ENCODE measurements around the gene DNAI4.
"Not testable (repeated sequence)": the region's sequence is repeated elsewhere in the genome, so short reads cannot be mapped to it uniquely, and the experiment has no call there.

Gene DNAI4

DNA sequence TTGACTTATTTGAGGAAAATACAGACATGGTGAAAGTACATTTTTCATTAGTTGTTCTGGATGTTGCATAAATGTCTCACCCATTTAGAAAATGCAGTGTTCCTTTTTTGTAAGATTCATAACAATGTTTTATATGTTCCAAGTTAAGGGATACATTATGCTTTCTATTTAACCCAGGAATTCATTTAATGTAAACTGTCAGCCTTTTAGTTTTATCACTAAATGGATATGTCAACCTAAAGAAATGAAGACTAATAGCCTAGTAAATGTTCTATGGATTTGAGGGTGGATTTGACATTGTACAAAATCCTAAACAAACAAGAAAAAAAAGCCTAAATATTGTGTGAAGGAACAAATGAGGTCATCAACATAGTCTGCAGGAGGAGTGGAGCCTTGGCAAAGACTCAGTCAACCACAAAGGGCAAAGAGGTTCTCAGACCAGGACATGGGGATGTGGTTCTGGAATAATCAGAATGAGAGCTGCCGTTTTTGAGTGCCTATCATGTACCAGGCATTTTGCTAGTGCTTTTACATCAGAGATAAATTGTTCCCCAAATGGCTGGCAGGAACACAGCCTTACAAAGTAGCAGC, 114.8 kb downstream of the DNAI4 start:
- TF ChIP-seq POLR2AphosphoS5 (IDR thresholded peaks at IDR 0.05; ENCODE audit: low read depth, low read length): no peak
- TF ChIP-seq TAF1 (IDR thresholded peaks at IDR 0.05; ENCODE audit: borderline replicate concordance, low read depth, low read length): no peak
- TF ChIP-seq POLR2A (IDR thresholded peaks at IDR 0.05; ENCODE audit: low read depth, low read length): no peak
- DNase-seq (ENCODE audit: insufficient read length) (no peak), FAIRE-seq (no peak)

DNA sequence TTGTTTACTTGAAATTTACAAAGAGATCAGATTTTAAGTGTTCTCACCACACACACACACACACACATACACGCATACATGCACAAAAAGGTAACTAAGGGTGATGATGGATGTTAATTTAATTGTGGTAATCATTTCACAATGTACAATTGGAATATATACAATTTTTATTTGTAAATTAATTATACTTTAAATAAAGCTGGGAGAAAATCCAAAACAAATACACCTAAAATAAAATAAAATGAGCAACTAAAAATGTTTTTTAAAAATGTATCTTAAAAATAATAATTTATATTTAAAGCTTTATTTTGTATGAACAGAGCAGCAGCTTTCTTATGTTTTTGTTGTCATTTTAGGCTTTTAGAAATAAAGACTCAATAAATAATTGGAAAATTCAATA, 115.4 kb downstream of the DNAI4 start:
- FAIRE-seq (no peak), DNase-seq (ENCODE audit: insufficient read length) (no peak)
- TF ChIP-seq POLR2A (IDR thresholded peaks at IDR 0.05; ENCODE audit: low read depth, low read length): no peak
- TF ChIP-seq POLR2AphosphoS5 (IDR thresholded peaks at IDR 0.05; ENCODE audit: low read depth, low read length): no peak
- no peak for TF ChIP-seq TAF1 (IDR thresholded peaks at IDR 0.05; ENCODE audit: borderline replicate concordance, low read depth, low read length)

DNA sequence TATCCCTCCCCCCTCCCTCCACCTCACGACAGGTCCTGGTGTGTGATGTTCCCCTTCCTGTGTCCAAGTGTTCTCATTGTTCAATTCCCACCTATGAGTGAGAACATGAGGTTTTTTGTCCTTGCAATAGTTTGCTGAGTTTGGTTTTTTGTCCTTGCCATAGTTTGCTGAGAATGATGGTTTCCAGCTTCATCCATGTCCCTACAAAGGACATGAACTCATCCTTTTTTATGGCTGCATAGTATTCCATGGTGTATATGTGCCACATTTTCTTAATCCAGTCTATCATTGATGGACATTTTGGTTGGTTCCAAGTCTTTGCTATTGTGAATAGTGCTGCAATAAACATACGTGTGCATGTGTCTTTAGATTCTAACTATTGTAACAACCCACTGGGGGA, 128.8 kb downstream of the DNAI4 start:
- FAIRE-seq; DNase-seq (ENCODE audit: insufficient read length): not testable (repeated sequence)

DNA sequence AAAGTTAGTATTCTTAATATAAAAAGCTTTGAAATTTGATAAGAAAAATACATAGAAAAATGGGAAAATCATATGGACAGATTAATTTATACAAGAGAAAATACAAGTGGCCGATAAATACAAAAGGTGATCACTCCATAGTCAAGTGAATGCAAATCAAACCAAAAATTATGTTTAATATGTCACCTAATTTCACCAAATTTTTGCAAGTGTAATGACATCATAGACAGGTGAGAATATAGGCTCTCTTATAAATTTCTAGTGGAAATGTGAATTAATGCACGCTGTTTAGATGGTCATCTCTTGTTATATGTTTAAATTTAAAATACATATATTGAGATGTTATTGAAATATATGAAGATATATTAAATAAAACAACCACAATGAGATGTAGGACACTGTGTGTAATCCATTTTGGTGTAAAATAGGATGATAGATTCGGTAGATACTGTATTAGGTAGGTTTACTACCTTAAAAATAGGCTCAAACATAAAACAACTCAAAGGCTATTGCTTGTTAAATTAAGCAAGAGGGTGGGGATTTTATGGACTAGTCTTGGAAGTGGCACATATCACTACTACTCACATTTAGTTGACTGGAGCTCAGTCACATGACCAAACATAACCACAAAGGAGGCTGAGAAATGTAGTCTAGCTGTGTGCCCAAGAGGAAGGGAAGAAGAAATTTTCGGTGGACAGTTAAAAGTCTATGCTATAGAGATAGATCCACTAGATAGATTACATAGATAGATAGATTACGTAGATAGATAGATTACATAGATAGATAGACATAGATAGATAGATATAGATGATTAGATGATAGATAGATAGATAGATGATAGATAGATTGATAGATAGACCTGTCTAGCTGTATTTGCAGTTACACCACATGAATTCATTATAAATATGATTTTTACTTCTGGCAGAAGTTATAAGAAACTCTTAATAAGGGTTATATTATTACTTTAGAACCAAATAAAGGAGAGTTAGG, 132.7 kb downstream of the DNAI4 start:
- FAIRE-seq (peak; percentile 62), DNase-seq (ENCODE audit: insufficient read length) (no peak)
- TF ChIP-seq POLR2AphosphoS5 (IDR thresholded peaks at IDR 0.05; ENCODE audit: low read depth, low read length) (no peak), TAF1 (IDR thresholded peaks at IDR 0.05; ENCODE audit: borderline replicate concordance, low read depth, low read length) (no peak), POLR2A (IDR thresholded peaks at IDR 0.05; ENCODE audit: low read depth, low read length) (no peak)

DNA sequence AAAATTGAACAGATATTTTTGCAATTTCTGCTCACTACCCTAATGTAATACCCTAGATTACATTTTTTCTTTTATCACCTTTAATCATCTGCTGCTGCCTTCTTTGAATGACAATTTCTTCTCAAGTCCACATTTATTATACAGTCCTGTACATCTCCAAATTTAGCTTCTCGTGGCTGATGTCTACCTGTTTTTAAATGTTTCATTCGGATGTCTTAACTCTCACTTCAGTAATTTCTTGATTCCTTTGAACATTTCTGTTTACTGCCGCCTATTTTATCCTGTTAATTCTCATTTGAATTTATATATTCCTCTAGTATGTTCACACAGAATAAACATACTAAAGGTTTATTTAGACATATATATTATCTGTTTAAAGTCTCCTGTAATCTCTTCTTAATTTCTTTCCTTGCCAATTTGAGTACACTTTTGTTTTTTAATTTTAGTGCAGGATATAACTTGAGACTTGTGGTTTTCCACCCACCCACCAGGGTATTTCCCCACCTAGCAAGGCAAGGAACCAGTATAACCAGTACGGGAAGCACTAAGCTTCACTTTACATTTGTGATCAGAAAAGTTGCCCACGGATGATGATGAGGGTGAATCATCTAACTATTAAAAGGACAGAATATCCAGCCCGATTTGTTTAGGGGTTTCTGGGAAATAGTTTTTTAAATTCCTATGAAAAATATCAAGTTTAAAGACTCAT, 136.3 kb downstream of the DNAI4 start:
- FAIRE-seq: peak; percentile 82
- no peak for DNase-seq (ENCODE audit: insufficient read length)
- TF ChIP-seq POLR2A (IDR thresholded peaks at IDR 0.05; ENCODE audit: low read depth, low read length): no peak
- no peak for TF ChIP-seq TAF1 (IDR thresholded peaks at IDR 0.05; ENCODE audit: borderline replicate concordance, low read depth, low read length)
- no peak for TF ChIP-seq POLR2AphosphoS5 (IDR thresholded peaks at IDR 0.05; ENCODE audit: low read depth, low read length)

DNA sequence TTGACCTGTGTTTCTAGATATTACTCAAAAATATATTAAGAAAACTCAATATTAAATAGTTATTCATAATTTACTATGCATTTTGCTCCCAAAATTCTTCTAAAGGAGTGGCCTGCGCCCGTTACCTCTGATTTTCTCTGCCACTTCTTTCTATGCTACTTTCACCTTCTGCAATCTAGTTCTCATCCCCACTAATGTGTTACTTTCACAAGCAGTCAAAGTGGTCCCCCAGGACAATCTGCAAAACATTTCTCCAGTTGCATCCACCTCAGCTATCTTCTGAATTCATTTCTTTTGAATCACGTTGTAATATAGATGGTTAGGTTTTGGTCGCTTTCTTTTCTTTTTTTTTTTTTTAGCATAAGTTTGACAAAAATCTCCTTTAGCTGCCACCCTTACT, 137.0 kb downstream of the DNAI4 start:
- FAIRE-seq (no peak), DNase-seq (ENCODE audit: insufficient read length) (no peak)
- TF ChIP-seq TAF1 (IDR thresholded peaks at IDR 0.05; ENCODE audit: borderline replicate concordance, low read depth, low read length): no peak
- no peak for TF ChIP-seq POLR2AphosphoS5 (IDR thresholded peaks at IDR 0.05; ENCODE audit: low read depth, low read length)

DNA sequence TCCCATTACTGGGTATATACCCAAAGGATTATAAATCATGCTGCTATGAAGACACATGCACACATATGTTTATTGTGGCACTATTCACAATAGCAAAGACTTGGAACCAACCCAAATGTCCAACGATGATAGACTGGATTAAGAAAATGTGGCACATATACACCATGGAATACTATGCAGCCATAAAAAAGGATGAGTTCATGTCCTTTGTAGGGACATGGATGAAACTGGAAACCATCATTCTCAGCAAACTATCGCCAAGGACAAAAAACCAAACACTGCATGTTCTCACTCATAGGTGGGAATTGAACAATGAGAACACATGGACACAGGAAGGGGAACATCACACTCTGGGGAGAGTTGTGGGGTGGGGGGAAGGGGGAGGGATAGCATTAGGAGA, 138.9 kb downstream of the DNAI4 start:
- not testable (repeated sequence) for DNase-seq (ENCODE audit: insufficient read length); FAIRE-seq

DNA sequence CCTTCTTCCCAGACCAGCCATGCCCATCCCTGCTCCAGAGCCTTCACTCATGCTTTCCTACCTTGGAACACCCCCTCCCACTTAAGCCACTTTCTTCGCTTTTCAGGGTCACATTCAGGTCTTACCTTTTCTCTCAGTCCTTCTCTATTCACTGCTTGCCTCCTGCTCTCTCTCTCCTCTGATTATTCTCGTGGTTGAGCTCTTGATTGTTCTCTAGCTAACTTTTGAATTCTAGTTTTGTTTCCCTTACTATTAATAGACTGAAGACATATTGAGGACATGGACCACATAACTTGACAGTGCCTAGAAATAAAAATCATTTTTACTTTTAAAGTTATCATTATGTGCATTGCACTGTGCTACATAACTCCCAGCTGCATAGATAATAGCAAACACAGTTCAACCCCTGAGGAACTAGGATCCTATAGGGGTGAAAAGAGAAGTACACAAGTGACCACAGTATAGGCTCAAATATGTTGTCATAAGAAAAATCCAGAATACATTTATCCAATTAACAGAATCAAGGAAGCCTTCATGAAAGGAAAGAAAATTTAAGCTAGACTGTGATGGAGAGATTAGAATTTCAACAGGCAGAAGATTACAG, 145.1 kb downstream of the DNAI4 start:
- no peak for DNase-seq (ENCODE audit: insufficient read length)
- no peak for FAIRE-seq
- no peak for TF ChIP-seq POLR2AphosphoS5 (IDR thresholded peaks at IDR 0.05; ENCODE audit: low read depth, low read length)

DNA sequence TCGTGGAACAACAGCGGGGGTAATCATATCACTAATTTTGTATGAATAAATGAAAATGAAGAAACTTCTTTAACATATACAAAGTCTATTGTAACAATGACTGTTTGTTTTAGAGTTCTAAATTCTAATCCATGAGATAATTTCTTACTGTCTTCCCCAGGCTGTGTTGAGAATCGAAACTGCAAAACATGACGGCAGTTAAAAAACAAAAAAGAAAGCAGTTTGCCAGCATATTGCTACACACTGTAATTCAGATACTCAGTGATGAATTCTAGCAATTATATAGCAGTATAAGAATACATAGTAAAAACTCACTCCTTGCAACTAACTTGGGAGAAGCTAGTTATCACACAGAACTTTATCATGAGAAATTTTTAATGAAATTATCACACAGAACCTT, 145.7 kb downstream of the DNAI4 start:
- no peak for DNase-seq (ENCODE audit: insufficient read length)
- TF ChIP-seq POLR2A (IDR thresholded peaks at IDR 0.05; ENCODE audit: low read depth, low read length) (no peak), POLR2AphosphoS5 (IDR thresholded peaks at IDR 0.05; ENCODE audit: low read depth, low read length) (no peak), TAF1 (IDR thresholded peaks at IDR 0.05; ENCODE audit: borderline replicate concordance, low read depth, low read length) (no peak)
- no peak for FAIRE-seq

DNA sequence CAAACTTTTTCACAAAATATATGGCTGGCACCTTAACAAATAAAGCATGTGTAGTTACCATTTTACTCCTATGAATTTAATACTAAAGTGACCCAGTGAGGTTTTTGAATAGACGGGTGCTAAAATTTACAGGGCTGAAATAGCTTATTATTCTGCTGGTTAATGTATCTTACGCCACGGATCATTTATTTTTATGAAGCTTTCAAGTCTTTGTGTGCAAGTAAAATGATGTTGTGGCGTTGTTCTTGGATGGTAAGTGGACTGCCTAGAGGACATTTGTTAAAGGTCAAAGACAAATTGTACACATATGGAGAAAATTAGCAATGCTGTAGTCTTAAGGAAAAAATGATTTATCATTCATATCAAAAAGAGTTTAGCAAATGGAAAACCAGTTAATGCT, 146.4 kb downstream of the DNAI4 start:
- no peak for DNase-seq (ENCODE audit: insufficient read length)
- TF ChIP-seq POLR2A (IDR thresholded peaks at IDR 0.05; ENCODE audit: low read depth, low read length) (no peak), POLR2AphosphoS5 (IDR thresholded peaks at IDR 0.05; ENCODE audit: low read depth, low read length) (no peak), TAF1 (IDR thresholded peaks at IDR 0.05; ENCODE audit: borderline replicate concordance, low read depth, low read length) (no peak)
- FAIRE-seq: no peak

DNA sequence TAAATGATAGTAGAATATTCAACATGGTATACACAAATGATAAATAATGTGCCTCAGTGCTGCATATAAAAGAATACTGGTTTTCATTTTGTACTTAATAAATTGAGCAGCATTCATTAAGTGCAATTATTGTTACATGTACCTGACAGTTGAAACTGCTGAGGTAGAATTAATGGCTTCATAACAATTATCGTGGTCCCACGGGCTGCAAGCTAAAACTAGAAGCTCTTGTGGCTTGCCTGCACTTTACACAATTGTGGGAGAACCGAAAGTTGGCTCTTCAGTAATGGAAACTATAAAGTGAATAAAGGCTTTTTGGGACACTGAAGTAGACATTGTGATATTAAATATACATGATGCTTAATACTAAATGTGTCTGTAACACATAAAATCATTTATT, 146.8 kb downstream of the DNAI4 start:
- DNase-seq (ENCODE audit: insufficient read length) (no peak), FAIRE-seq (no peak)
- no peak for TF ChIP-seq TAF1 (IDR thresholded peaks at IDR 0.05; ENCODE audit: borderline replicate concordance, low read depth, low read length)
- no peak for TF ChIP-seq POLR2A (IDR thresholded peaks at IDR 0.05; ENCODE audit: low read depth, low read length)
- TF ChIP-seq POLR2AphosphoS5 (IDR thresholded peaks at IDR 0.05; ENCODE audit: low read depth, low read length): no peak

DNA sequence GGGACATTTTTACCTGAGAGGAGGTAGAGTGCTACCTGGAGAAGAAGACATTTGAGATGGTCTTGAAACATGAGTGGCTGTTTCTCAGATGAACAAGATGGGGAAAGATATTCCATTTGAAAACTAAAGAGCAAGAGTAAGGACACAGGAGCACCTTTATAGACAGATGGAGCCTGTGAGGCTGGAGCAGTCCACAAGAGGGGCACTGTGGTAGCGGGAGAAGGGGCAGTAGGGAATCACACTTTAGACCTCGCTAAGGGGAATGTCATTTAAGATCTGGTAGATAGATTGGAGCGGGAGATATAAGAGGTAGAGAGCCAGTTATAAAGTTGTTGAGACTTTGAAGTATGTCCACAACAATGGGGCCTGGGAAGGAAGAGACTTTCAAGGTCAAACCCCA, 149.0 kb downstream of the DNAI4 start:
- no peak for TF ChIP-seq POLR2AphosphoS5 (IDR thresholded peaks at IDR 0.05; ENCODE audit: low read depth, low read length)
- FAIRE-seq: no peak
- DNase-seq (ENCODE audit: insufficient read length): no peak

All from GM12892 (cell line).